A172 (cell line): Measurements from ENCODE around the gene BOK. TPM values are rescaled to one million over a fixed set of nuclear protein-coding genes. Genes with fewer than 3 reads are reported as not detected.
A peak's percentile ranks its signal among the peaks of the same experiment; 100 is the strongest.

Experiments used
- DNase-seq: peaks from one replicate; pipeline ENCODE4 v3.0.0-alpha.2; 2015; ENCODE audit warnings: low spot score
- total RNA-seq: library from RNA; depleted of rRNA; stranded (reverse); fragments of >200 nt; shearing (Covaris generic); gene quantifications from 2 replicates; pipeline ENCODE4 v1.2.3, GENCODE V29; 2014

BOK gene
- total RNA-seq, 1 experiment from 2014 or later, result 0.07 TPM

GRCh38 chr2:241538838-241539615 lies 19.5 kb upstream of the BOK start:
- no peak for DNase-seq

- DNase-seq, result no peak
These were observed 18.8 kb upstream of the BOK start for GRCh38 chr2:241539616-241540374.

- DNase-seq, result no peak
These were observed 18.2 kb upstream of the BOK start for GRCh38 chr2:241540401-241540770.

- no peak for DNase-seq
These were observed 17.6 kb upstream of the BOK start for GRCh38 chr2:241540771-241541561.

GRCh38 chr2:241541564-241542277 lies 16.8 kb upstream of the BOK start:
- no peak for DNase-seq

- DNase-seq, result no peak
These were observed 16.3 kb upstream of the BOK start for GRCh38 chr2:241542278-241542605.

GRCh38 chr2:241545106-241545505 lies 13.4 kb upstream of the BOK start:
- peak; percentile 85 for DNase-seq

GRCh38 chr2:241545523-241546473 lies 12.7 kb upstream of the BOK start:
- DNase-seq, result no peak

- DNase-seq, result peak; percentile 97
These were observed 11.6 kb upstream of the BOK start for GRCh38 chr2:241546771-241547498.

GRCh38 chr2:241547781-241548450 lies 10.6 kb upstream of the BOK start:
- no peak for DNase-seq

- no peak for DNase-seq
These were observed 10.1 kb upstream of the BOK start for GRCh38 chr2:241548451-241548835.

GRCh38 chr2:241550616-241551580 lies 7.6 kb upstream of the BOK start:
- no peak for DNase-seq

- DNase-seq, result no peak
These were observed 6.9 kb upstream of the BOK start for GRCh38 chr2:241551599-241551997.

- no peak for DNase-seq
These were observed 6.4 kb upstream of the BOK start for GRCh38 chr2:241551998-241552737.

GRCh38 chr2:241553512-241553830 lies 5.1 kb upstream of the BOK start:
- DNase-seq, result no peak

GRCh38 chr2:241553981-241554380 lies 4.6 kb upstream of the BOK start:
- DNase-seq, result no peak

- no peak for DNase-seq
These were observed 3.8 kb upstream of the BOK start for GRCh38 chr2:241554610-241555322.
